ENCODE results near the gene CEP290.
"Not testable (repeated sequence)": the region's sequence is repeated elsewhere in the genome, so short reads cannot be mapped to it uniquely, and the experiment has no call there.

Gene CEP290

DNA sequence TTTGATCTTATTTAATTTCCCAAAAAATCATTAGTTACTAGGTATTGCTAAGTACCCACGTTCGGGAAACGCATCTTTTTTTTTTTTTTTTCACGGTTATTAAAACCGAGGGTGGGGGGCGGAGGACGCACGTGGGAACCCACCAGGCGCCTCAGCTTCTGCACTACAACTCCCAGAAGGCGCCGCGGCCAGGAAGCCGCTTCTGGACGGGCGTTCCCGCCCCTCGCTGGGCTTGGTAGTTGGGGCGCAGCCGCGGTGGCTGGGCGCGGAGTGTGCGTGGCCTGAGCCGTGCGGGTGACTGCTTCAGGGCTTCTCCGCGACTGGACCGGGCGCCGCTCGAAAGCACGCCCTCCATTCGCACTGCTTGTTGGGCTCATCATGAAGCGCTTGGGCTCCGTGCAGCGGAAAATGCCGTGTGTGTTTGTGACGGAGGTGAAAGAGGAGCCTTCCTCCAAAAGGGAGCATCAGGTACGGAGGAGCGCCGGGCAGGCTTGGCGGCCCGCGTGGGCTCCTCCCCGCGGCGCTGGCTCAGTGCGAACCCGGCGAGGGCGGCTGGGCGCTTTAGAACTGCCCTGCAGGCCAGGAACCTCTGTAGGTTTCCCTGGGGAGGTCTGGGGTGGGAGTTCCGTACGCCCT, 106.5 kb downstream of the CEP290 start:
- DNase-seq = peak; percentile 66 to 94

DNA sequence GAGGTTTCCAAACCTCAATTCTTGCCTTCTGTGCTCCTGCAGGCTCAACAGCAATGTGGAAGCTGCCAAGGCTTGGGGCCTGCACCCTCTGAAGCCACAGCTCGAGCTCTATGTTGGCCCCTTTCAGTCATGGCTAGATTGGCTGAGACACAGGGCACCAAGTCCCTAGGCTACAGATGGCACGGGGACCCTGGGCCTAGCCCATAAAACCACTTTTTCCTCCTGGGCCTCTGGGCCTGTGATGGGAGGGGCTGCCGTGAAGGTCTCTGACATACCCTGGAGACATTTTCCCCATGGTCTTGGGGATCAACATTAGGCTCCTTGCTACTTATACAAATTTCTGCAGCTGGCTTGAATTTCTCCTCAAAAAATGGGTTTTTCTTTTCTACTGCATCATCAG, 110.7 kb downstream of the CEP290 start:
- not testable (repeated sequence) for DNase-seq

DNA sequence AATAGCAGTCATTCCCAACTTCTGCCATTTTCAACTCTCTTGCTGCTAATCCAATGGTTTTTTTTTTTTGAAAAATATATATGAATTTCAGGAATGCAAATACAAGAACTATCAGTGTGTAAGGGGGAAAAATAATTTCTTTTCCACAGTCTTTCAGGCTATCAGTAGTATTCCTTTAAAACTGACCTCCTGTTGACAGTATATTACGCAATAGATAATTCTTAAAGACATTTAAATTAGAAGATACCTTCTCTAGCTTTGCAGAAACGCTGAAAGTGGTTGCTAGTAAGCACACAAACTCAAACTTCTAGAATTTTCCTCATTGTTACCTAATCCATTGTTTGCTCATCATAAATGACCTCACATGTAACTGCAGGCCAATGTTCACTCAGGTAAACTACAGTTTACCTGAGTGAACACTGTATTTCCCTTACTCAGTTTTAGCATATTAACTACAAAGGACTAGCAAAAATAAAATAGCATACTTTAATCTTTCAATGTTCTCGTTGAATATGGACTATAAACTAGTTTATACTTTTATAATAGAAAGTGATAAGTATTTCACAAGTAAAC, 112.7 kb downstream of the CEP290 start, which contains the start of gene C12orf50:
TSS of gene C12orf50 (minus strand) at position 309 of the 573 bp plus-strand sequence. CDS start 2,439 bp downstream, outside the sequence.
- no peak for DNase-seq

DNA sequence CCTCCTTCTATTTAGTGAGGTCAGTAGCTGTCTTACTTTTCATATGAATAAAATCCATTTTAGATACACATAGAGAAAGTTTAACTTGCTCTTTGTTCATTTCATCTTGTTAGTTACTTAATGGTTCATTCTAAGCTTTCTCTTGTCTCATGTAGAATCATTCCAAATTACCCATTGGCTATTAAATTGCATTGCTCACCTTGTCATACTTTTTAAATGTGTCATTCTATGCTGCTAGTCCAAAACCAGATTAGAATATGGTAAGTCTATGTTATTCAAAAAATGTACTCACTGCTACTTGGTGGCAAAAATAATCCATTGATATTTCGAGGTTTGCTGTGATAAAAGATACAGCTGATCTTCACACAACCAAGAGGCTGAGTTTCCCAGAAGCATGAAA, 115.7 kb downstream of the CEP290 start:
- no peak for DNase-seq

DNA sequence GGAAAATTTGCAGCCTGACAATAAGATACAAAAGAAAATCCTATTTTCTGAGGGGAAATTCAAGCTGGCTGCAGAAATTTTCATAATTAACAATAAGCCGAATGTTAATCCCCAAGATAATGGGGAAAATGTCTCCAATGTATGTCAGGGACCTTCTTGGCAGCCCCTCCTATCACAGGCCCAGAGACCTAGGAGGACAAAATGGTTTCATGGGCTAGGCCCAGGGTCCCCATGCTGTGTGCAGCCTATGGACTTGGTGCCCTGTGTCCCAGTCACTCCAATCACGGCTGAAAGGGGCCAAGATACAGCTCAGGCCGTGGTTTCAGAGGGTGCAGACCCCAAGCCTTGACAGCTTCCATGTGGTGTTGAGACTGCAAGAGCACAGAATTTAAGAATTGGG, 123.9 kb downstream of the CEP290 start:
- DNase-seq = no peak

DNA sequence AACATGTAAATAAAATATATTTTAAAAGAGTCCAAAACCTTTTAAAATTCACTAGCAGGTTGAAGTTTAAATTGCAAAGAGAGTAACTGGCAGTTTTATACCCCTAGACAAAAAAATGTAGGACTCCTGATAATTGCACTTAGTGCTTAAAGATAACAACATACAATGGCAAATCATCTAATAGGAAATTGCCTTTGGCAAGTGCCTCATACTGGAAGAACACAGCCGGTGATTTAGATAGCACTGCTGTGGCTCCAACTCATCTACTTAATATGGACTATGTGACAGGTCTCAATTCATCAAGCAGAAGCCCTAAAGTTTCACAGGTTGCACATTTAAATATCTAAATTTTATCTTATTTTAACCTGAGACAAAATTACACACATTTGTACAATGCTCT, 126.1 kb downstream of the CEP290 start:
- DNase-seq = no peak

DNA sequence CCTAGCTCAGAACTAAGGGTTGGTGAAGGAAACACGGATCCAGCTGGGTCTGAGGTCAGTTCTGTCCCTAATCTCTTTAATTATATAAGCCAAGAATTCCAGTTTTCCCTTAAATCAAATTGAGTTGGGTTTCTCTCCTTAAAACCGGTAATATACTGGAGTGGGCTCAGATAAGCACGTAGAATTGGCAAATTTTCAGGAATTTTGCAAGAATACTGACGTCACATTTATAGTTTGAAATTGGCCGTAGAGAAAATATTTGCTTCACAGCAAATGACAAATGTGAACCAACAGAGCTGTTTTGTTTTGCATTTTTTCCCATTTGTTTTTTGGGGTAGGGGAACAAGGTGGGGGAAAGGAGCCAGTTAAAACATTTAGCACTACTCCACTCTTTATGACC, 130.1 kb downstream of the CEP290 start:
- DNase-seq = no peak

DNA sequence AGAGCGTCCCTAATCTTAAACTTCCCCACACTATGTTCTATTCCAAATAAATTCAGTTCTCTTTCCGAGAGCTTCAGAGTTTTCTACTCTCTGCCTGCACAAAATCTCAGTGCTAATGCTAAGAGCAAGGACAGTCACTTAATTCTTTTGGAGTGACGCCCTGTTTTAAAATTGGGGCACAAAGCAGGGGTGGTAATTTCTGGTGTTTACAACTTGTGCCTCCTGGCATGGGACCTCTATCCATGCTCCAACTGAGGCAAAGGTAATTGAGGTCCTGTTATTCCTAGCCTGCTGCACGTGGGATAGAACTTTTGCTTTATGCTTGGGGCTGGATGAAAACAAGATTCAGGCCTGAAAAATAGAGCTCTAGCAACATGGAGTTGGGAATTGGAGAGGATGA, 135.5 kb downstream of the CEP290 start:
- DNase-seq = no peak

DNA sequence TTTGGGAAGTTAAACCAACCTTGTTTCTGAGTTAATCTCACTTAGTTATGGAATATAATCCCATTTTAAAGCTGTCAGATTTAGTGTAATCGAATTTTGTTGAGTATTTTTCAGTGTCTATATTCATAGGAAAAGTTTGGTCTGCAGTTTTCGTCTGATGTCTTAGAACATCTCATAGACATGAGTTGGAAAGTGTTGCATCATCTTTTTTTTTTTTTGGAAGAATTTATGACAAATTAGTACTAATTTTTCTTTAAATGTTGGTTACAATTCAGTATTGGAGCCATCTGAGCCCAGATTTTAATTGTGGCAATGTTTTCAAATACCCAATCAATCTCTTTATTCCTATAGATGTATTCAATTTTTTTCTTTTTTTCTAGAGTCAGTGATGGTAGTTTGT, 140.6 kb downstream of the CEP290 start:
- no peak for DNase-seq
